K562 (cell line): Measurements from ENCODE around the gene MED12. TPM values are rescaled to one million over a fixed set of nuclear protein-coding genes. Genes with fewer than 3 reads are reported as not detected.
A peak's percentile ranks its signal among the peaks of the same experiment; 100 is the strongest.

ENCODE experiments used
- NCOA2 ChIP-seq, 2 experiments: fragments of 450-650 bp; IDR thresholded peaks; 2 replicates each; pipeline ENCODE4 v1.6.1; 2018; ENCODE audit warnings: mild to moderate bottlenecking in 2 of 2, moderate library complexity in 1 of 2; ENCODE audit not compliant: partially characterized antibody in 2 of 2
- NFE2 ChIP-seq: IDR thresholded peaks from 2 replicates; pipeline ENCODE4 v1.6.1; 2014; ENCODE audit warnings: antibody characterized with exemption, low read depth
- NUFIP1 ChIP-seq: fragments of 450-650 bp; IDR thresholded peaks from 2 replicates; pipeline ENCODE4 v1.6.1; 2018; ENCODE audit not compliant: partially characterized antibody
- RFX1 ChIP-seq: fragments of 450-650 bp; IDR thresholded peaks from 2 replicates; pipeline ENCODE4 v1.6.1; 2016; ENCODE audit warnings: mild to moderate bottlenecking, moderate library complexity
- TAF1 ChIP-seq: IDR thresholded peaks from 2 replicates; pipeline ENCODE4 v1.6.1; 2011; ENCODE audit warnings: mild to moderate bottlenecking, low read length, moderate library complexity; ENCODE audit not compliant: insufficient read depth, control insufficient read depth, severe bottlenecking; ENCODE audit errors: extremely low read depth
- ZFP1 ChIP-seq: fragments of 450-650 bp; formaldehyde crosslinking; IDR thresholded peaks from 2 replicates; pipeline ENCODE4 v1.4.0; 2020; ENCODE audit warnings: mild to moderate bottlenecking, mixed read lengths
- ZNF764 ChIP-seq: fragments of 250-450 bp; sonication (Bioruptor Pico); IDR thresholded peaks from 2 replicates; pipeline ENCODE4 v1.4.0; 2020; ENCODE audit warnings: low read depth, mild to moderate bottlenecking, moderate library complexity
- polyA plus RNA-seq, 8 experiments: library from polyadenylated mRNA; depleted of rRNA in 4 of 8; stranded (reverse) in 5 of 8; unstranded in 3 of 8; fragments of >200 nt; fragmentation: Nextera tagmentation in 2 of 8; fragmentation: Illumina TruSeq in 1 of 8; extraction: Ambion mirVana in 2 of 8; extraction: Trizol in 1 of 8; gene quantifications; 2 replicates each; pipeline versions ENCODE4 v1.2.1 to v1.2.3, GENCODE V29; 2011 to 2014; ENCODE audit warnings: inconsistent platforms in 1 of 8, missing spikeins in 1 of 8
- total RNA-seq, 7 experiments: library from RNA; depleted of rRNA in 6 of 7; stranded (reverse); fragments of >200 nt in 6 of 7; fragmentation: Illumina TruSeq in 2 of 7; extraction: Trizol in 2 of 7; gene quantifications; 2 replicates each; pipeline versions ENCODE4 v1.2.1 to v1.2.3, GENCODE V29; 2011 to 2021; ENCODE audit warnings: low replicate concordance in 1 of 7
- TF ChIP-seq, protein P1 (sequence below), 2 experiments: fragments of 450-650 bp; IDR thresholded peaks; 2 replicates each; pipeline ENCODE4 v1.6.1; 2016; ENCODE audit warnings: mild to moderate bottlenecking in 2 of 2, borderline replicate concordance in 1 of 2, low read depth in 1 of 2, moderate library complexity in 1 of 2
- TF ChIP-seq, protein P2 (sequence below): IDR thresholded peaks from 3 replicates; pipeline ENCODE4 v1.6.1; 2011; ENCODE audit warnings: borderline replicate concordance, mild to moderate bottlenecking, moderate library complexity; ENCODE audit not compliant: insufficient read length; ENCODE audit errors: extremely low read depth
- TF ChIP-seq, protein P3 (sequence below): fragments of 450-650 bp; IDR thresholded peaks from 2 replicates; pipeline ENCODE4 v1.6.1; 2017; ENCODE audit warnings: antibody characterized with exemption, mild to moderate bottlenecking

The MED12 gene
- total and polyA plus RNA-seq, 9 of the 15 experiments (the other 6 are each of a cell fraction or from before 2014, with no cell fraction given), result 1.6 to 49.7 (median 8.6) TPM

DNA sequence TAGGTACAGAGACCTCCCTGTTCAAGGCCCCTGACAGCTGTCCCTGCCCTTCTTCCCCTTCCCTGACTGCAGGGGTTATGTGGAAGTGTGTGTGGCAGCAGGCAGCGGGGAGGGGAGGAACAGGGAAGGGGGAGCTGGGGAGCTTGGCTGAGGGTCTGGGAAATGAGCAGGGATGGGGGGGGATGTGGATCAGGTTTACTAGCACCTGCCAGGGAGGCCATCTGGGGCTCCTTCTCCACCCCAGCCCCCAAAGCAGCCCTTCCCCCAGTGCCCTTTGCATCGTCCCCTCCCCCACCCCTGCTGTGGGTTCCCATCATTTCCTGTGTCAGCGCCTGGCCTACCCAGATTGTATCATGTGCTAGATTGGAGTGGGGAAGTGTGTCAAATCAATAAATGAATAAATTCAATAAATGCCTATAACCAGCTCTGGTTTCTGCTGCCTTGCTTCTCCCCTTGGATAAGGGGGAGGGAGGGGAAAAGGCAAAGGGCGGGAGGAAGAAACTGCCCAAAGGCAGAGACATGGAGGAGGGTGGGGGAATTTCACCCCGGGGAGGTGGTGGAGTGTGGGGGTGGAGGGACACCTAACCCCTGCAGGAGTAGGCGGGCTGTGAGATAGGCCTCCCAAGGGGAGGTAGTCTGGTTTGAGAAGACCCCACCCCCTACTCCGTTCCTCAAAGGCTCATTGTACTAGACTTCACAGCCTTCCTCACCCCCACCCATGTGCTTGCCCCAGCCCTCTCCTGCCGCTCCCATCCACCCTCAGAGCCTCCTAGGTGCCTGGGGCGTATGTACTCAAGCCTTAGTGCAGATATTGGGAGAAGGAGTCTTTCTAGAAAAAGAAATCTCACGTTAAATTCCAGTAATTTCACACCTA lies 15.0 kb upstream of the MED12 start (continued):
- TF ChIP-seq, protein P1, sequence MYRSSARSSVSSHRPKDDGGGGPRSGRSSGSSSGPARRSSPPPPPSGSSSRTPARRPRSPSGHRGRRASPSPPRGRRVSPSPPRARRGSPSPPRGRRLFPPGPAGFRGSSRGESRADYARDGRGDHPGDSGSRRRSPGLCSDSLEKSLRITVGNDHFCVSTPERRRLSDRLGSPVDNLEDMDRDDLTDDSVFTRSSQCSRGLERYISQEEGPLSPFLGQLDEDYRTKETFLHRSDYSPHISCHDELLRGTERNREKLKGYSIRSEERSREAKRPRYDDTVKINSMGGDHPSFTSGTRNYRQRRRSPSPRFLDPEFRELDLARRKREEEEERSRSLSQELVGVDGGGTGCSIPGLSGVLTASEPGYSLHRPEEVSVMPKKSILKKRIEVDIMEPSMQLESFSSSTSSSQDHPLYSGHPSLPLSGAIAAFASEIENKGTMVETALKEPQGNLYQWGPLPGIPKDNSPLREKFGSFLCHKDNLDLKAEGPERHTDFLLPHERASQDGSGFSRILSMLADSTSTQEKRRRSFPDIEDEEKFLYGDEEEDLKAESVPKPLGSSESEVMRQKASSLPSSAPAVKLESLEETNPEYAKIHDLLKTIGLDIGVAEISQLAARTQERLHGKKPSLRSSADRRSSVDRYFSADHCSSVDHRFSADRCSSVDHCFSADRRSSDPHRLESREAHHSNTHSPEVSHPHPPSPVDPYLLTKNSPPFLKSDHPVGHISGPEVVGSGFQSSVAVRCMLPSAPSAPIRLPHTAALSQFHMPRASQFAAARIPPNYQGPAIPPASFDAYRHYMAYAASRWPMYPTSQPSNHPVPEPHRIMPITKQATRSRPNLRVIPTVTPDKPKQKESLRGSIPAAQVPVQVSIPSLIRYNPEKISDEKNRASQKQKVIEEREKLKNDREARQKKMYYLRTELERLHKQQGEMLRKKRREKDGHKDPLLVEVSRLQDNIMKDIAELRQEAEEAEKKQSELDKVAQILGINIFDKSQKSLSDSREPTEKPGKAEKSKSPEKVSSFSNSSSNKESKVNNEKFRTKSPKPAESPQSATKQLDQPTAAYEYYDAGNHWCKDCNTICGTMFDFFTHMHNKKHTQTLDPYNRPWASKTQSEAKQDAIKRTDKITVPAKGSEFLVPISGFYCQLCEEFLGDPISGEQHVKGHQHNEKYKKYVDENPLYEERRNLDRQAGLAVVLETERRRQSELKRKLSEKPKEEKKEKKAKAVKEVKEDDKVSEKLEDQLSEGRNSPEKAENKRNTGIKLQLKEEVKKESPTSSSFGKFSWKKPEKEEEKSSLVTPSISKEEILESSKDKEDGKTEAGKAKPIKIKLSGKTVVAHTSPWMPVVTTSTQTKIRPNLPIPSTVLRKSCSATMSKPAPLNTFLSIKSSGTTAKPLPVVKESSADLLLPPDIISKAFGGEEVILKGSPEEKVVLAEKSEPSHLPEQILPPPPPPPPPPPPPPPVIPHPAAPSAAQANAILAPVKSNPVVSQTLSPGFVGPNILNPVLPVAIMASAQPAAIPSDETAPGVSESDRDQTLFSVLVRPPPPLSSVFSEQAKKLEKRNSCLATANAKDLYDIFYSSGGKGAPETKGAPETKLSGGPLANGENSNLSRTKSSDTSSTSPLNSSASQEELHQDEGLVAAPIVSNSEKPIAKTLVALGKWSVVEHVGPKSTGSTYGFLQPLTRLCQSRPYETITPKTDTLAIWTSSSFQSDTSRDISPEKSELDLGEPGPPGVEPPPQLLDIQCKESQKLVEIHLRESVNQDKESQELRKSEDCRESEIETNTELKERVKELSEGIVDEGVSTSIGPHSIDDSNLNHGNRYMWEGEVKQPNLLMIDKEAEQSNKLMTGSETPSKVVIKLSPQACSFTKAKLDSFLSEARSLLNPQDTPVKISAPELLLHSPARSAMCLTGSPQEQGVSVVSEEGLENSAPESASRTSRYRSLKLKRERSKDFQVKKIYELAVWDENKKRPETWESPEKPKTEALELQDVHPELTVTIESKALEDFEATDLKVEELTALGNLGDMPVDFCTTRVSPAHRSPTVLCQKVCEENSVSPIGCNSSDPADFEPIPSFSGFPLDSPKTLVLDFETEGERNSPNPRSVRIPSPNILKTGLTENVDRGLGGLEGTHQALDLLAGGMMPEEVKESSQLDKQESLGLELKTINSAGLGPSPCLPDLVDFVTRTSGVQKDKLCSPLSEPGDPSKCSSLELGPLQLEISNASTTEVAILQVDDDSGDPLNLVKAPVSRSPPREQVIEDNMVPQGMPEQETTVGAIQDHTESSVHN (IDR thresholded peaks at IDR 0.05; ENCODE audit: borderline replicate concordance in 1 of 2, low read depth in 1 of 2), result no peak
- peak; percentile 69 for TF ChIP-seq TAF1
- TF ChIP-seq ZNF764, result no peak
- no peak for TF ChIP-seq NUFIP1
- no peak for TF ChIP-seq NCOA2 (IDR thresholded peaks at IDR 0.05; ENCODE audit: partially characterized antibody in 2 of 2)
- TF ChIP-seq, protein P2, sequence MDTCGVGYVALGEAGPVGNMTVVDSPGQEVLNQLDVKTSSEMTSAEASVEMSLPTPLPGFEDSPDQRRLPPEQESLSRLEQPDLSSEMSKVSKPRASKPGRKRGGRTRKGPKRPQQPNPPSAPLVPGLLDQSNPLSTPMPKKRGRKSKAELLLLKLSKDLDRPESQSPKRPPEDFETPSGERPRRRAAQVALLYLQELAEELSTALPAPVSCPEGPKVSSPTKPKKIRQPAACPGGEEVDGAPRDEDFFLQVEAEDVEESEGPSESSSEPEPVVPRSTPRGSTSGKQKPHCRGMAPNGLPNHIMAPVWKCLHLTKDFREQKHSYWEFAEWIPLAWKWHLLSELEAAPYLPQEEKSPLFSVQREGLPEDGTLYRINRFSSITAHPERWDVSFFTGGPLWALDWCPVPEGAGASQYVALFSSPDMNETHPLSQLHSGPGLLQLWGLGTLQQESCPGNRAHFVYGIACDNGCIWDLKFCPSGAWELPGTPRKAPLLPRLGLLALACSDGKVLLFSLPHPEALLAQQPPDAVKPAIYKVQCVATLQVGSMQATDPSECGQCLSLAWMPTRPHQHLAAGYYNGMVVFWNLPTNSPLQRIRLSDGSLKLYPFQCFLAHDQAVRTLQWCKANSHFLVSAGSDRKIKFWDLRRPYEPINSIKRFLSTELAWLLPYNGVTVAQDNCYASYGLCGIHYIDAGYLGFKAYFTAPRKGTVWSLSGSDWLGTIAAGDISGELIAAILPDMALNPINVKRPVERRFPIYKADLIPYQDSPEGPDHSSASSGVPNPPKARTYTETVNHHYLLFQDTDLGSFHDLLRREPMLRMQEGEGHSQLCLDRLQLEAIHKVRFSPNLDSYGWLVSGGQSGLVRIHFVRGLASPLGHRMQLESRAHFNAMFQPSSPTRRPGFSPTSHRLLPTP, result no peak
- no peak for TF ChIP-seq NFE2
- no peak for TF ChIP-seq ZFP1 (CRISPR knock-in tag)
- no peak for TF ChIP-seq RFX1
- TF ChIP-seq, protein P3, sequence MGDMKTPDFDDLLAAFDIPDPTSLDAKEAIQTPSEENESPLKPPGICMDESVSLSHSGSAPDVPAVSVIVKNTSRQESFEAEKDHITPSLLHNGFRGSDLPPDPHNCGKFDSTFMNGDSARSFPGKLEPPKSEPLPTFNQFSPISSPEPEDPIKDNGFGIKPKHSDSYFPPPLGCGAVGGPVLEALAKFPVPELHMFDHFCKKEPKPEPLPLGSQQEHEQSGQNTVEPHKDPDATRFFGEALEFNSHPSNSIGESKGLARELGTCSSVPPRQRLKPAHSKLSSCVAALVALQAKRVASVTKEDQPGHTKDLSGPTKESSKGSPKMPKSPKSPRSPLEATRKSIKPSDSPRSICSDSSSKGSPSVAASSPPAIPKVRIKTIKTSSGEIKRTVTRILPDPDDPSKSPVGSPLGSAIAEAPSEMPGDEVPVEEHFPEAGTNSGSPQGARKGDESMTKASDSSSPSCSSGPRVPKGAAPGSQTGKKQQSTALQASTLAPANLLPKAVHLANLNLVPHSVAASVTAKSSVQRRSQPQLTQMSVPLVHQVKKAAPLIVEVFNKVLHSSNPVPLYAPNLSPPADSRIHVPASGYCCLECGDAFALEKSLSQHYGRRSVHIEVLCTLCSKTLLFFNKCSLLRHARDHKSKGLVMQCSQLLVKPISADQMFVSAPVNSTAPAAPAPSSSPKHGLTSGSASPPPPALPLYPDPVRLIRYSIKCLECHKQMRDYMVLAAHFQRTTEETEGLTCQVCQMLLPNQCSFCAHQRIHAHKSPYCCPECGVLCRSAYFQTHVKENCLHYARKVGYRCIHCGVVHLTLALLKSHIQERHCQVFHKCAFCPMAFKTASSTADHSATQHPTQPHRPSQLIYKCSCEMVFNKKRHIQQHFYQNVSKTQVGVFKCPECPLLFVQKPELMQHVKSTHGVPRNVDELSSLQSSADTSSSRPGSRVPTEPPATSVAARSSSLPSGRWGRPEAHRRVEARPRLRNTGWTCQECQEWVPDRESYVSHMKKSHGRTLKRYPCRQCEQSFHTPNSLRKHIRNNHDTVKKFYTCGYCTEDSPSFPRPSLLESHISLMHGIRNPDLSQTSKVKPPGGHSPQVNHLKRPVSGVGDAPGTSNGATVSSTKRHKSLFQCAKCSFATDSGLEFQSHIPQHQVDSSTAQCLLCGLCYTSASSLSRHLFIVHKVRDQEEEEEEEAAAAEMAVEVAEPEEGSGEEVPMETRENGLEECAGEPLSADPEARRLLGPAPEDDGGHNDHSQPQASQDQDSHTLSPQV, result peak; percentile 50; the same call in 1 of the 2 replicates
